Urinary bladder (tissue), 4 donors: ENCODE measurements around the gene KMT2C. TPM values are rescaled to one million over a fixed set of nuclear protein-coding genes. Genes with fewer than 3 reads are reported as not detected.
A peak's percentile ranks its signal among the peaks of the same experiment; 100 is the strongest.
"Not testable (repeated sequence)": the region's sequence is repeated elsewhere in the genome, so short reads cannot be mapped to it uniquely, and the experiment has no call there.

Experiments
- DNase-seq: peaks from one replicate; pipeline ENCODE4 v3.0.0-alpha.2; 2015; ENCODE audit errors: extremely low spot score
- H3K27ac ChIP-seq: one replicate; pipeline ENCODE4 v1.5.1; 2013; ENCODE audit warnings: low read depth, mild to moderate bottlenecking, moderate library complexity
- H3K36me3 ChIP-seq: one replicate; pipeline ENCODE4 v1.6.1; 2013; ENCODE audit warnings: mild to moderate bottlenecking, moderate library complexity; ENCODE audit not compliant: insufficient read depth
- H3K4me1 ChIP-seq: one replicate; pipeline ENCODE4 v1.6.1; 2013; ENCODE audit warnings: mild to moderate bottlenecking, moderate library complexity; ENCODE audit not compliant: insufficient read depth
- H3K4me3 ChIP-seq: one replicate; pipeline ENCODE4 v1.5.1; 2013; ENCODE audit warnings: low read depth, low read length
- WGBS: extraction: QIAGEN DNeasy Blood & Tissue Kit; methylation state at CpG from one replicate; pipeline ENCODE4 v1.1.7; 2013; 5-methylcytosine and 5-hydroxymethylcytosine counted together
- polyA plus RNA-seq: library from polyadenylated mRNA; stranded (reverse); fragments of 200-250 nt; gene quantifications from one replicate; pipeline ENCODE4 v1.2.3, GENCODE V29; 2013
- total RNA-seq: library from RNA; depleted of rRNA; stranded (reverse); fragments of >200 nt; gene quantifications from one replicate; pipeline ENCODE4 v1.2.3, GENCODE V29; 2014
- donor health status: healthy with polysubstance abuse.
- donor health status: healthy.

The KMT2C gene
- total and polyA plus RNA-seq, 2 donors, result 16.5 to 105 TPM

DNA sequence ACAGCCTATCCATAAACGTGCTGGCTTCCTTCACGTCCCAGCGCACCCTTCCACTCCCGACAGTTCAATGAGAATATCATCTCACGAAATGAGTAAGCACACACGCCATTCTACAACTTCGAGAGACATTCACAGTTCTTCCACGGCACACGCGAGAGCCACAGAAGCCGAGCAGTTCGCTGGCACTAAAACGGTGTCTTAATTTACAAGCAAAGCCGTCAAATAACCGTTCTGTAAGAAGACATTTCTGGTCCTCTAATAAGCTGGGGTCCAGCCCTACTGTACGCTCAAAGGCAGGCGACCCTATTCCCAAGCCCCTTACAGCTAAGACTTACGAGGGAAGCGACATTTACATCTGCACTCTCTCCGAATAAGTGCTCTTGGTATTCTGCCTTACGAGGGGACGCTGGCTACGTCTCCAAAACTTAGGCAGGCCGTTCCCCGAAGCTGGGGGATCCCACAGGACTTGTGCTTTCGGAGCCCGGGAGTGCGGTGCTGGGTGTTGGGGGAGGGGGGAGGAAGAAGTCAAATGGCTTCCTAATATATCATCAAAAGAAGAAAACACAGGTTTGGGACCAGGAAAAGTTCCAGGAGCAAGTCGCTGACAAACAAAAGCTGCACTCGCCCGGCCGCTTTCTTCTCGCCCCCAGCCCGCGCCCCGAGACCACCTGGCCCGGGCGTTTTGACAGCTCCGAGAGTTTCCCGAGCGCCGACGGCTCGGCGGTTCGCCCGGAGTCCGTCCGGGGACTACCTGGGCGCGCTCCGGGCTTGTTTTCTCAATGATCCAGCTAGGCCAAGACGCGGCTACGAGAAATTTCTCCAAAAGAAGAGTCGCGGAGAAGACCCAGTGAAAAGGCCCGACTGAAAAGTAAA is 1.1 kb downstream of the KMT2C start:
- Histone ChIP-seq H3K4me3 (peak overlapping the region; percentile 68), H3K27ac (peak overlapping the region; percentile 79)
- not testable (repeated sequence) for H3K4me1 ChIP-seq, DNase-seq, H3K36me3 ChIP-seq
- WGBS, result under 1% methylated on average over 58 of the region's 58 CpGs

DNA sequence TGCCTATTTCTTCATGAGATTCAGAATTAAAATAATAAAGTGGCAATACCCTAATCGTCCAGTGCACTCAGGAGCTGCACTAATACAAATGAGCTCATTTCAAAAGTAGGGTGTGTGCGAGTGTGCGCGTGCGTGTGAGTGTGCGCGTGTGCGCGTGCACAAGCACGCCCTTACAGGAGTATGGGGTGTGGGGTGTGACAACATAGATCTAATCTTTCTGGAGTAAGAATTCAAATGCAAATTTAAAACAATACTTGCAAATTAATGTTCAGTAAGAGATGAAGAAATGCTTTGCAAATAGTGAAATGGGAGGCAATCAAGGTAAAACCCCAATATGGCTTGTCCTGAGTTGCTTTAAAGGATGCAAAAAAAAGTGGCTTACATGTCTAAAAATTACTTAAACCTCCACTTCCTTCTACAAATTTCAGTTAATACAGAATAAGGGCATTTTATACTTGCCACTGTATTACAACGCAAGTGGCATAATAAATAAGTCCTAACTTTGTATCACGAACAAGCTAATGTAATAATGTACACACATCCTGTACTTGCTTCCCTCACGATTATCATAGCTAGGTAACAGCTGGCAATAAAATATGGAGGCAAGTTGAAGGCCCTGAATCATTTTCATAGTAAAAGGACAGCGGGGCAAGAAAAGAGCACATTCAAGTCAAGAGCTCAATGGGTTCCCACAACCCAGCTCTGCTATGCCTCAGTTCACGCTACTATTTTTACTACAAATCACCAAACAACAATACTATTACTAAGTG is 1.9 kb downstream of the KMT2C start:
- DNase-seq, H3K27ac ChIP-seq: not testable (repeated sequence)

DNA sequence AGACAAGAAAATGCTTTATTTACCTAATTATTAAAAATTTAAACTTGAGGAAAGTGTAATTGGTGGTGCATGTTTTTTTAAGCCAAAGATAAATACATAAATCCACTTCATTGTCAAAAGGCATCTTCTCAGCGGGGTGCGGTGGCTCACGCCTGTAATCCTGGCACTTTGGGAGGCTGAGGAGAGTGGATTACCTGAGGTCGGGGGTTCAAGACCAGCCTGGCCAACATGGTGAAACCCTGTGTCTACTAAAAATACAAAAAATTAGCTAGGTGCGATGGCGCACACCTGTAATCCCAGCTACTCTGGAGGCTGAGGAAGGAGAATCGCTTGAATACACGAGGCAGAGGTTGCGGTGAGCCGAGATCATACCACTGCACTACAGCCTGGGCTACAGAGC is 3.1 kb downstream of the KMT2C start:
- not testable (repeated sequence) for H3K27ac ChIP-seq, H3K4me3 ChIP-seq, DNase-seq, H3K4me1 ChIP-seq, H3K36me3 ChIP-seq
- WGBS, result 89% methylated on average over 10 of the region's 10 CpGs

More for the DNA sequence above, 1.9 kb downstream of the KMT2C start:
- 7% methylated on average over 15 of the region's 15 CpGs for WGBS
- not testable (repeated sequence) for H3K36me3 ChIP-seq, H3K4me1 ChIP-seq
- H3K4me3 ChIP-seq, result peak overlapping the region; percentile 25

DNA sequence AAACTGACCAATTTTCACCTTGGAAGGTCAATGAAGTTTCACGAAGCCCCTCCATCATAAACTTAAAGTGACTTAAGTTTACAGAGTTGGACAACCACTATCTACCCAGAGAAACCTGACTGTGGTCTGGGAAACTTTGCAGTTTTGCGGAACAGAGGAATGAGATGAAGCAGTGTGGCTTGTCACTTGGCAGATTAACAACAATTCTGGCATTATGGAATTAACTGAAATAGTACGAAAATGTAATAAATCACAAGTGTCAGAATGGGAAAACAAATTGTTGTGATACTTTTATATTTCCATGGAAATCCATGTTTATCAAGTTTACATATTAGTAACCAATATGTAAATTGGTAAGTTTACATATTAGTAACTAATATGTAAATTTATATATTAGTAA is 4.9 kb downstream of the KMT2C start:
- H3K36me3 ChIP-seq, result no peaks in the 10 kb centered on the region
- no peak overlapping the region for H3K27ac ChIP-seq
- DNase-seq, result no peak
- H3K4me3 ChIP-seq, result no peak overlapping the region
- H3K4me1 ChIP-seq, result no peaks in the 10 kb centered on the region
- 74% methylated on average over 3 of the region's 3 CpGs for WGBS

DNA sequence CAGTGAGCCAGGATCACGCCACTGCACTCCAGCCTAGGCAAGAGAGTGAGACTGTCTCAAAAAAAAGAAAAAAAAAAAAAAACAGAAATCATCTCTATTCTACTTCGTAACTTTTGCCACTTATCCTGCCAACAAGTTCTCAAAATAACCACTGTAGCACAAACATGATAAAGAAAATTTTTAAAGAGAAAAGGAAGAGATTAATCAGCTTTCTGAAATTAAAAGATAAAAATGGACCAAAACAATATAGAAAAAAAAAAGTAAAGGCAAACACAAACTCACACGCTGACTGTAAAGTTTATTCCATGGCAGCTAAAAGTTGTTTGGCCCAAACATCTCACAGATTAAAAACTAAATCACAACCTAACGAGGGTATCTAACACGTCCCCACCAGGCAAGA is 5.7 kb downstream of the KMT2C start:
- not testable (repeated sequence) for H3K36me3 ChIP-seq, H3K4me3 ChIP-seq, H3K4me1 ChIP-seq, H3K27ac ChIP-seq, DNase-seq
- 71% methylated on average over 5 of the region's 5 CpGs for WGBS

DNA sequence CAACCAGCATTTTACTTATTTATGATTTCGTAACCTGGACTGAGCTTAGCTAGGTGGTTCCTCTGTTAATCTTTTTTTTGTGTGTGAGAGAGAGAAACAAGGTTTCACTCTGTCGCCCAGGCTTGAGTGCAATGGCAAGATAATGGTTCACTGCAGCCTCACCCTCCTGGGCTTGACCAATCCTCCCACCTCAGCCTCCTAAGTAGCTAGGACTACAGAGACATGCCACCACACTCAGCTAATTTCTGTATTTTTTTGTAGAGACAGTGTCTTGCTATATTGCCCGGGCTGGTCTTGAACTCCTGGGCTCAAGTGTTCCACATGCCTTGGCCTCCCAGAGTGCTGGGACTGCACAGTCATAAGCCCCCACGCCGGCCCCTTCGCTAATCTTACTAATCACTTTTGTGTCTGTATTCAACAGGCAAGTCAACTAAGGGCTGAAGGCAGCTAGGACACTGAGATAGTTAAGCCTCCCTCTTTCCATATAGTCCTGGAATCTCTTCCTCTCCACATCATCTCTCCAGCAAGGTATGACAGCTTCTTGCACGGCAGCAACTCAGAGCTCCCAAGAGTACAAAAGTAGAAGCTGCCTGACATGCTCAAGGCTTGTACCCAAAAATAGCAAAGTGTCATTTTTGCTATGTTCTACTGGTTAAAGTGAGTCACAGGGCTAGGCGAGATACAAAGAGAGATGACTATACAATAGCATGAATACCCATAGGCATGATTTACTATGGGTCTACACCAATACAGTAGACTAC is 11.3 kb downstream of the KMT2C start:
- WGBS, result 85% methylated on average over 8 of the region's 8 CpGs
- Histone ChIP-seq H3K4me3 (no peak overlapping the region), H3K36me3 (no peaks in the 10 kb centered on the region), H3K27ac (no peak overlapping the region), H3K4me1 (peaks cover 4% of the 10 kb centered on the region)
- DNase-seq, result no peak

DNA sequence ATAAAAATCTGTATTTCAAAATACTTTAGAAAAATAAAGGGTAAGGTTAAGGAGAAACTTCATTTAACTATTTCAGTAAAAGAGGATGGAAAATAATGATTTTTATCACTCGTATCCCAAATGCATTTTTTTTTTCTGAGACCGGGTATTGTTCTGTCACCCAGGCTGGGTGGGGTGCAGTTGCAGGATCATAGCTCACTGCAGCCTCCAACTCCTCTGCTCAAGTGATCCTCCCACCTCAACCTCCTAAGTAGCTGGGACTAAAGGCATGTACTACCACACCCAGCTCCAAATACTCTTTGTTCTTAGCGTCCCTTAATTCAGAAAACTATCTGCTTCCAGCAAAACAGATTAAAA is 11.8 kb downstream of the KMT2C start:
- WGBS, result 88% methylated on average over 3 of the region's 3 CpGs
- Histone ChIP-seq H3K27ac (no peak overlapping the region), H3K4me1 (peaks cover 4% of the 10 kb centered on the region), H3K36me3 (no peaks in the 10 kb centered on the region), H3K4me3 (no peak overlapping the region)
- no peak for DNase-seq

DNA sequence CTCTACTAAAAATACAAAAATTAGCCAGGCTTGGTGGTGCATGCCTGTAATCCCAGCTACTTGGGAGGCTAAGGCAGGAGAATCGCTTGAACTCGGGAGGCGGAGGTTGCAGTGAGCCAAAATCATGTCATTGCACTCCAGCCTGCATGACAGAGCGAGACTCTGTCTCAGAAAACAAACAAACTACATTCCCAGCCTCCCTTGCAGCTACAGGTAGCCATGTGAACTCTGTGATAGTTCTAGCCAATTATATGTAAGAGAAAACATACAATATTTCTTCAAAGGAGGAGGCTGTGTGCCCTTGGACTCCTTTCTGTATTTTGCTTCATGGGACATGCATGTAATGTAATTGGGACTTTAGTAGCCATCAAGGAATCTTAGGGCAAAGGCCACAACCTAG is 12.6 kb downstream of the KMT2C start:
- not testable (repeated sequence) for DNase-seq
- 97% methylated on average over 4 of the region's 4 CpGs for WGBS

DNA sequence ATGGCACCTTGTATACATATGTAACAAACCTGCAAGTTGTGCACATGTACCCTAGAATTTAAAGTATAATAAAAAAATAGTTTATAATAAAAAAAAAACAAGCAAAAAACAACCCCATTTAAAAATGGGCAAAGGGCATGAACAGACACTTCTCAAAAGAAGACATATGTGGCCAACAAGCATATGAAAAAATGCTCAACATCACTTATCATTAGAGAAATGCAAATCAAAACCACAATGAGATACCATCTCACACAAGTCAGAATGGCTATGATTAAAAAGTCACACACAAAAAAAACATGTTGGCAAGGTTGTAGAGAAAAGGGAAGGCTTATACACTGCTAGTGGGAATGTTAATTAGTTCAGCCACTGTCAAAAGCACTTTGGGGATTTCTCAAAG is 14.9 kb downstream of the KMT2C start:
- H3K4me3 ChIP-seq, H3K4me1 ChIP-seq, H3K36me3 ChIP-seq, H3K27ac ChIP-seq, DNase-seq: not testable (repeated sequence)

More for the DNA sequence above, 12.6 kb downstream of the KMT2C start:
- H3K27ac ChIP-seq, H3K36me3 ChIP-seq, H3K4me3 ChIP-seq, H3K4me1 ChIP-seq: not testable (repeated sequence)

DNA sequence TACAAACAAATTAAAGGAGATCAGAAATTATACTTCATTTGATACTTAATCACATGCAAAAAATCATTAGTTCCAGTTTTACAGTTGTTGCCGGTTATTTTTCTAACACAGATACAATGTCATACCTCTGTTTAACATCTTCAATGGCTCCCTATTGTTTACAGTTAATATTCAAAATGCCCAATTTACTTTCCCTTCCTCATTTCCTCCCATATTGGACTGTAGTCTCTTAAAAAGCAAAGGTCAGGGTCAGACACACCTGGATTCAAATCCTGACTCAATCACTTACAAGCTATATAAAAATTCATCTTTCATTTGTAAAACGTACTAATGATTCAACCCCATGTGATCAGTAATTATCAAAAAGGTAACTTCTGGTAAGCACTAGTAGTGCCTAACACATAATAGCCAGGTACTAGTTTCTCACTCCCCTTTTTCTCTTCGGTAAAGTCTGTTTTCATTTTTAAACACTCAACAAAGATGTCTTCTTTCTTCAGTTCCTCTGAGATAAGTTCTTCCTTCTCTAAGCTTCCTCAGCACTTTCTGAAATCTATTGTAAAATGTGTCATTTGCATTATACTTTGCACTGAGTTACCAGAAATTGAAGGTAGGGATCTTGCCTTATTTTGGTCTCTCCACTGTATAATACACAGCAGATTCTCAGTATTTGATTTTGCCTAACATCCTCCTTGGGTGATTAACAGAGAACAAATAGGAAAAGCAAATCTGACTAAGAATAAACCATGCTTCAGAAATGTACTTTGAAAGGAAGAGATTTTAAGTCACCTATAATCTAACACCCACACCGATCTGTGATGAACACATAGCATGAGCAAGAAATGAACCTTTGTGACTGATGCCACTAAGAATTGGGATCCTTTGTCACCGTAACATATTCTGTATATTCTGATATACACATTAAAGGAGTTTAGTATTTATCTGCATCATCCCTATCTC is 16.1 kb downstream of the KMT2C start:
- no peaks in the 10 kb centered on the region for H3K36me3 ChIP-seq
- H3K27ac ChIP-seq, result no peak overlapping the region
- peaks cover 4% of the 10 kb centered on the region for H3K4me1 ChIP-seq
- no peak overlapping the region for H3K4me3 ChIP-seq
- WGBS, result 87% methylated on average over 5 of the region's 5 CpGs
- no peak for DNase-seq

DNA sequence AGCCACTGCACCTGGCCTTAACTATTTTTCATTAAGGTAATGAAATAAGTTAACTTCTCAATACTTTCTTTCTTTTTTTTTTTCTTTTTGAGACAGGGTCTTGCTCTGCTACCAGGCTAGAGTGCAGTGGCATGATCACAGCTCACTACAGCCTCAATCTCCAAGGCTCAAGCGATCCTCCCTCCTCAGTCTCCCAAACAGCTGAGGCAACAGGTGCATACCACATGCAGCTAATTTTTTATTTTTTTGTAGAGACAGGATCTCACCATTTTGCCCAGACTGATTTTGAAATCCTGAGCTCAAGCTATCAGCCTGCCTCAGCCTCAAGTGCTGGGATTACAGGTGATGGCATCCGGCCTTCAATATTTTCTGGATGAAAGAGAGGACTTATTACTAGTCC is 21.0 kb downstream of the KMT2C start:
- Histone ChIP-seq H3K27ac (no peak overlapping the region), H3K36me3 (no peaks in the 10 kb centered on the region), H3K4me3 (no peak overlapping the region), H3K4me1 (no peaks in the 10 kb centered on the region)
- 90% methylated on average over 2 of the region's 2 CpGs for WGBS
- DNase-seq, result no peak

DNA sequence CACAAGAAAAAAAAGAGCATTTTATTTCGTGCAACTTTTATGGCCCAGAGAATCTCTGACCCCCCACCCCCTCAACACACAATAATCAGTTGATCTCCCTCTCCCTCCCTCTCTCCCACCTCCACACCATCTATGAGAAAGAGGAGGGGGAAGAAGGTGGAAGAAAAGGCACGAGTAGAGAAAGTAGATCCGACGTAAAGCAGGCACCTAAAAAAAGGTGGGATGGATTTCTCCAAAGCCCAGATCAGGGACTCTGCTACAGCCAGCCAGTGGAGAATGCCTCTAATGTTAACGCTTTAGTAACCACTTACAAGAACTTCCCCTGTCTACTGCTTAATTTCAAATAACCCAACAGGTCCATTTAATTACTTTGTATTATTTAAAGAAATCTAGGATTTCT is 24.4 kb downstream of the KMT2C start:
- no peak for DNase-seq
- no peak overlapping the region for H3K4me3 ChIP-seq
- H3K36me3 ChIP-seq, result no peaks in the 10 kb centered on the region
- 26% methylated on average over 5 of the region's 5 CpGs for WGBS
- H3K27ac ChIP-seq, result no peak overlapping the region
- no peaks in the 10 kb centered on the region for H3K4me1 ChIP-seq

DNA sequence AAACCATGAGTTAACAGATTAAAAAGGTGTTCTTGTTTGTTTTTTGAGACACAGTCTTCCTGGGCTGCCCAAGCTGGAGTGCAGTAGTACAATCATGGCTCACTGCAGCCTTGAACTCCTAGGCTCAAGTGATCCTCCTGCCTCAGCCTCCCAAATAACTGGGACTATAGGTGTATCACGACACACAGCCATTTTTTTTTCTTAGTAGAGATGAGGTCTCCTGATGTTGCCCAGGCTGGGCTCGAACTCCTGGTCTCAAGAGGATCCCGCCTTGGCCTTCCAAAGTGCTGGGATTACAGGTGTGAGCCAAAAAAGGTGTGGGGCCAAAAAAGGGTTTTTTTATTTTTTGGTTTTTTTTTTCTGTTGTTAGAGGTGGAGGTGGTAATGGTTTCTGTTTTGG is 29.3 kb downstream of the KMT2C start:
- Histone ChIP-seq H3K36me3 (no peaks in the 10 kb centered on the region), H3K4me1 (no peaks in the 10 kb centered on the region), H3K4me3 (no peak overlapping the region), H3K27ac (no peak overlapping the region)
- DNase-seq, result no peak
- 19% methylated on average over 3 of the region's 3 CpGs for WGBS
